Ramos (cell line): ENCODE results near the gene PGK1.
"Not testable (repeated sequence)": the region's sequence is repeated elsewhere in the genome, so short reads cannot be mapped to it uniquely, and the experiment has no call there.

ENCODE experiments used
- in situ Hi-C: fragments of 300-500 bp; cut with MboI; formaldehyde crosslinking; loops from one replicate; pipeline ENCODE4 v1.14.3; 2022; ENCODE audit warnings: low sequenced_read_pairs; ENCODE audit not compliant: unreplicated experiment

The PGK1 gene

DNA sequence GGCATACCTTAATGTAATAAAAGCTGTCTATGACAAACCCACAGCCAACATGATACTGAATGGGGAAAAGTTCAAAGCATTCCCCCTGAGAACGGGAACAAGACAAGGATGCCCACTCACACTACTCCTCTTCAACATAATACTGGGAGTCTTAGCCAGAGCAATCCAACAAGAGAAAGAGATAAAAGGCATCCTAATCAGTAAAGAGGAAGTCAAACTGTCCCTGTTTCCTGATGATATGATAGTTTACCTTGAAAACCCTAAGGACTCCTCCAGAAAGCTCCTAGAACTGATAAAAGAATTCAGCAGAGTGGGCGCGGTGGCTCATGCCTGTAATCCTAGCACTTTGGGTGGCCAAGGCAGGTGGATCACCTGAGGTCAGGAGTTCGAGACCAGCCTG lies 59.1 kb downstream of the PGK1 start:
- in situ Hi-C loops: not testable (repeated sequence)

DNA sequence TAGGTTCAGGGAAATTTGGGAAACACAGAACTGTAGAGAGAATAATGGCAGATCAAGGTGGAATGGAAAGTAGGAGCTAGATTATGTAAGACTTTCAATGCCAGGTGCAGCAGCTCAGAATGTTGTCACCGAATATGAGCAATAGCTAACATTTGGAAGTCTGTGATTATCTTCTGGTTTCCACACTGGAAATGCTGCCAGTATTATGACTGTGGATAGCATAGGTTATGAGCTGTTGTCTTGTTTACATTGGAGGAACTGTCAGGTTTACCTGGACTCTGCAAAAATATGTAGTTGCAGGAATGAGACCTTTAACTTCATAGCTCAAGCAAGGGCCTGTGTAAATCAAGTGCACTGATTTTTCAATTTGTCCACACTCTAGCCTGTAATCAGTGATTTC lies 61.4 kb downstream of the PGK1 start:
- in situ Hi-C loops: no loop called here

DNA sequence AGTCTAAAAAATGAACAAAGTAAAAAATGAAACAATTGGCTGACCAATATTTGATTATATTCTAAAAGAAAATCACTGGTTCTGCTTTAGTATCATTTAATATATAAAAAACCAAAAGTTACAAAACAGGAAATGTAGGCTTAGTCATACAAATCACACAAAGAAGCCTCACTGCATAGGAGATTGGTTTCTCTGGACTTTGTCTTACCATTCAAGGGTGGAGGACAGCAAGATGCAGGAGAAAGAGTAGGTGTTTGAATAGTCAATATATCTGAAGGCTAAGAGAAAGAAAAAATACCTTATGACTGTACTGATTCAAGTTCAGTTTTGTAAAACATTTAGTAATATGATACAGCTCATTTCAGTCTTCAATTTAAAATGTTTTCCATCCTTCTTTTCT lies 64.0 kb downstream of the PGK1 start:
- in situ Hi-C loops: no loop called here
